HFF-Myc (cell line): ENCODE measurements around the gene THY1.

Experiments used
- DNase-seq: peaks from one replicate; pipeline ENCODE4 v3.0.0-alpha.2; 2011; ENCODE audit warnings: low read depth; ENCODE audit errors: extremely low read depth
- H3K4me3 ChIP-seq: replicated peaks from 2 replicates; pipeline ENCODE4 v1.5.1; 2011; ENCODE audit warnings: low read depth, mild to moderate bottlenecking, control low read depth, low read length
- CTCF ChIP-seq: IDR thresholded peaks from 2 replicates; pipeline ENCODE4 v1.5.1; 2012; ENCODE audit warnings: mild to moderate bottlenecking, low read depth, low read length, control low read depth; ENCODE audit errors: missing control alignments

THY1 gene

GRCh38 chr11:119434591-119435330 lies 11.8 kb upstream of the THY1 start:
- DNase-seq = no peak
- no peak overlapping the region for H3K4me3 ChIP-seq
- TF ChIP-seq CTCF = no peak

- H3K4me3 ChIP-seq = peak overlapping the region; percentile 32
- no peak for TF ChIP-seq CTCF
- DNase-seq = peak; percentile 59
Observed at GRCh38 chr11:119433358-119433725, 10.4 kb upstream of the THY1 start.

DNA sequence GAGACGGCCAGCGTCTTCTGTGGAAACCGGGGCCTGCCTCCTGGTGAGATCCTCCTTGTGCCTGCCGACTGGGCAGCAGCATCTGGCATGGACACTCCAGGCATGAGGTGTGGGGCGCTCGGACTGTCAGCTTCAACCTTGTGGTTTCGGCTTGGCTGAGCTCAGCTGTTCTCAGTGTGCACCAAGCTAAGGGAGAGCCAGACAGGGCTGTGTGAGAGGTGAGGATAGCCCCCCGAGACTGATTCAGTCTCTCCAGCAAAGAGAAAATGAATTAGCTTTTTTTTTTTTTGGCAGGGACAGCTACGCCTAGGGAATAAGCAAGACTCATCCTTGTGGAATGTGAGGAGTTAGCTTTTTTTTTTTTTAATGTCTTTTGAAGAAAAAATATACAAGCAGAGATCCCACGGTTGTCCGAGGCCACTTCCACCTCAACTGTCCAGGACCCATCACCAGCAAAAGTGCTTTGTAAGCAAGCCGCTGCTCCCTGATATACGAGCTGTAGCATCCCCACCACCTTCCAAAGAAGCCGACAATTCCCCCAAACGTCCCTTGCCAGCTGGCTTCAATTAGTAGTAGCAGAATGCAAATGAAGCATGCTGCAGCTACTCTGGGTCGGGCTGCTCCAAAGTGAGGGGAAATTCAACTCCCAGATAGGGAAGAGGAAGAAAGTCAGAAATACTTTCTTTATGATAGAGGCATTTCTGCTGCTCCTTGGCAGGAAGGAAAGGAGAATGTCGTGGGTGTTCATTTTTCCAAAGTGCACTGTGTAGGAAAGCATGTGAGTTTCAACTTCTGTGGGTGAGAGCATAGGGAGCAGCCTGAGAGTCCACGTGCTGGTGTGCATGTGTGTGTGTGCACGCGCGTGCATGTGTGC lies 9.7 kb upstream of the THY1 start:
- peak overlapping the region; percentile 32 for H3K4me3 ChIP-seq
- TF ChIP-seq CTCF = no peak
- peak; percentile 71 for DNase-seq

GRCh38 chr11:119431523-119431922 lies 8.6 kb upstream of the THY1 start:
- DNase-seq = no peak
- H3K4me3 ChIP-seq = no peak overlapping the region
- no peak for TF ChIP-seq CTCF

DNA sequence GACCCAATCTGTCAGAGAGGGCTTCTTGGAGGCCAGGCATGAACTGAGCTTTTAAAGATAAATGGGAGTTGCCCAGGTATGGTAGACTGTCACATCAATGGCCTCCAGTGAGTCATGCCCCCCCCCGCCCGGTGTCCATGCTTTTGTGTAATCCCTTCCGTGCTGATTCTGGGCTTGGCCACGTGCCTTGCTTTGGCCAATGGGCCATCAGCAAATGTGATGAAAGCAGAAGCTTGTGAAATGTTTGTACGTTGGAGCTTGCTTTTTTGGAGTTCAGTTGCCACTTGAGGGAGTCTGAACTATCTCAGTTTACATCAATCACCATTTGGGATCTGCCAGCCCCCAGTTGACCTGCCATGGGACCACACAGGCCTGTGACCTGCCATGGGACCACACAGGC lies 4.3 kb upstream of the THY1 start:
- no peak for TF ChIP-seq CTCF
- DNase-seq = no peak
- H3K4me3 ChIP-seq = no peak overlapping the region

DNA sequence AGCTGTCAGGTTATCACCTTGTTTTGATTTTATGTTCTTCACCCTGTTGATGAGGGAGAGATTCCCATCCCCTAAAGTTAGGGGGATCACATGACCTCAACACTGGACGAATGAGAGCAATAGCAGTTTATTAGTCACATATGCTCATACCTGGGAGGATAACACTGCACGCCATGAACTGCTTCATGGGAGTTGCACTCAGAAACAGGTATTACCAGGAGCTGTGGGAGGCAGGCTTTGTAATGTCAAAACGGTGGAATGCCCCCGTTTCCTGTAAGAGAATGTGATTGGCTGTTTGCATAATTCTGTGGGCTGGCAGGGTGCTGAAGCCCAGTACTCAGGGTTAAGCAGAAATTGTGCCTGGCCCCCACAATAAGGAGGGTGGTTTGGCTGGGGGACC lies 3.2 kb upstream of the THY1 start:
- TF ChIP-seq CTCF = no peak
- H3K4me3 ChIP-seq = no peak overlapping the region
- DNase-seq = no peak
